ENCODE data around the gene CPLX4. TPM values are rescaled to one million over a fixed set of nuclear protein-coding genes. Genes with fewer than 3 reads are reported as not detected.

Gene CPLX4
- total and polyA plus RNA-seq, 2 of the 13 experiments (the other 11 are each of a cell fraction or from before 2014, with no cell fraction given) = not detected

DNA sequence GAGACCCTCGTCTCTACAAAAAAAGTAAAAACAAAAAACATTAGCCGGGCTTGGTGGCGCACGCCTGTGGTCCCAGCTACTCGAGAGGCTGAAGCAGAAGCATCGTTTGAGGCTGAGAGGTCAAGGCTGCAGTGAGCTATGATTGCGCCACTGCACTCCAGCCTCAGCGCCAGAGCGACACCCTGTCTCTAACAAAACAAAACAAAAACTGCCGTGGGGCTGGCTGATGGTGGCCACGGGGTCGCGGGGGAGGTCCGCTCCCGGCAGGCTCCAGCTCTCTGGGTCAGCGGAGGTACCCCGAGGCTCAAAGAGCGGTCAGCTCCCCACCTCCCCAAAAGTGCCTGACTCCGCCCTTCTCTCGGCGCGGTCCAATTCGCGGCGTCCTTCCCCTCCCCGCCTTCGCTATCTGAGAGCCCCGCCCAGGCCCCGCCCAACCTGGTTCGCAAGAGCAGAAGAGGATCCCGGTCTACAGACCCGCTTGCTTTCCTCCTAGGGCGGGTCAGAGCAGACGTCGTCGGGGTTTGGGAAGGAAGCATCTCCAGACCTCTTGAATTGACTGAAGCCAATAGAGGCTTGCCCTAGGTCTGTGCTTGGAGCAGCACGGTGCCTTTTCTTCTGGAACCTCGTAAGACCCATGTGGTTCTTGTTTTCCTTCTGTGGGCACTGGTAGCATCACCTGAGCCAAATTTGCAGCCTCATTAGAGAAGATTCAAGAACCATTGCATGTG, 53.0 kb downstream of the CPLX4 start:
- FAIRE-seq = no peak
- no peak overlapping the region for H3K27ac ChIP-seq (ENCODE audit: extremely low read length, insufficient read depth, low read length)
- POLR2A ChIA-PET = no interaction called here
- intact Hi-C loops (cut with micrococcal nuclease; ENCODE audit: unreplicated experiment) = no loop called here
- CTCF ChIA-PET (ENCODE audit: low intra/inter-chr PET ratio, low total read pairs) = no interaction called here
- no peak for ATAC-seq
- no peaks in the 10 kb centered on the region for H4K20me1 ChIP-seq (ENCODE audit: insufficient read depth, low read length)
- H3K36me3 ChIP-seq (replicated peaks in 1 of 2; ENCODE audit: control insufficient read depth in 1 of 2, insufficient read depth in 2 of 2, low read length in 2 of 2) = no peaks in the 10 kb centered on the region
- in situ Hi-C loops (cut with HindIII; ENCODE audit: extremely low pct_ligation_motif_present, low pct_unique_long_range_greater_than_20kb) = loop anchor here (10.0 kb wide), 1 partner anchor 181 kb away; no protein-coding TSS in a partner anchor
- TF ChIP-seq ZNF678 (CRISPR knock-in tag; IDR thresholded peaks at IDR 0.05) (no peak), ZSCAN21 (CRISPR knock-in tag; IDR thresholded peaks at IDR 0.05; ENCODE audit: borderline replicate concordance) (no peak), PAXIP1 (CRISPR knock-in tag; conservative IDR thresholded peaks at IDR 0.05) (no peak), ZNF564 (CRISPR knock-in tag; IDR thresholded peaks at IDR 0.05) (no peak), GPBP1L1 (CRISPR knock-in tag; IDR thresholded peaks at IDR 0.05) (no peak), CEBPB (IDR thresholded peaks at IDR 0.05; ENCODE audit: borderline replicate concordance, low read depth, low read length) (peak; percentile 9; the same call in 1 of the 2 replicates)
- TF ChIP-seq, protein P1, sequence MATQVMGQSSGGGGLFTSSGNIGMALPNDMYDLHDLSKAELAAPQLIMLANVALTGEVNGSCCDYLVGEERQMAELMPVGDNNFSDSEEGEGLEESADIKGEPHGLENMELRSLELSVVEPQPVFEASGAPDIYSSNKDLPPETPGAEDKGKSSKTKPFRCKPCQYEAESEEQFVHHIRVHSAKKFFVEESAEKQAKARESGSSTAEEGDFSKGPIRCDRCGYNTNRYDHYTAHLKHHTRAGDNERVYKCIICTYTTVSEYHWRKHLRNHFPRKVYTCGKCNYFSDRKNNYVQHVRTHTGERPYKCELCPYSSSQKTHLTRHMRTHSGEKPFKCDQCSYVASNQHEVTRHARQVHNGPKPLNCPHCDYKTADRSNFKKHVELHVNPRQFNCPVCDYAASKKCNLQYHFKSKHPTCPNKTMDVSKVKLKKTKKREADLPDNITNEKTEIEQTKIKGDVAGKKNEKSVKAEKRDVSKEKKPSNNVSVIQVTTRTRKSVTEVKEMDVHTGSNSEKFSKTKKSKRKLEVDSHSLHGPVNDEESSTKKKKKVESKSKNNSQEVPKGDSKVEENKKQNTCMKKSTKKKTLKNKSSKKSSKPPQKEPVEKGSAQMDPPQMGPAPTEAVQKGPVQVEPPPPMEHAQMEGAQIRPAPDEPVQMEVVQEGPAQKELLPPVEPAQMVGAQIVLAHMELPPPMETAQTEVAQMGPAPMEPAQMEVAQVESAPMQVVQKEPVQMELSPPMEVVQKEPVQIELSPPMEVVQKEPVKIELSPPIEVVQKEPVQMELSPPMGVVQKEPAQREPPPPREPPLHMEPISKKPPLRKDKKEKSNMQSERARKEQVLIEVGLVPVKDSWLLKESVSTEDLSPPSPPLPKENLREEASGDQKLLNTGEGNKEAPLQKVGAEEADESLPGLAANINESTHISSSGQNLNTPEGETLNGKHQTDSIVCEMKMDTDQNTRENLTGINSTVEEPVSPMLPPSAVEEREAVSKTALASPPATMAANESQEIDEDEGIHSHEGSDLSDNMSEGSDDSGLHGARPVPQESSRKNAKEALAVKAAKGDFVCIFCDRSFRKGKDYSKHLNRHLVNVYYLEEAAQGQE (IDR thresholded peaks at IDR 0.05; ENCODE audit: borderline replicate concordance in 1 of 2, low read depth in 1 of 2, low read length in 2 of 2) = no peak
- no peaks in the 10 kb centered on the region for H3K4me1 ChIP-seq (ENCODE audit: insufficient read depth, low read length)
- no peak overlapping the region for H2AFZ ChIP-seq (ENCODE audit: low read length)
- H3K9ac ChIP-seq (ENCODE audit: insufficient read depth, low read depth, low read length) = no peak overlapping the region
- WGBS (ENCODE audit: low lambda C conversion rate) = 42% methylated on average over 29 of the region's 38 CpGs
- H3K27me3 ChIP-seq (ENCODE audit: control insufficient read depth in 1 of 2, insufficient read depth in 2 of 2, low read length in 2 of 2) = peaks cover 8 to 60% of the 10 kb centered on the region in 2 experiments
- DNase-seq (ENCODE audit: low spot score) = no peak
- BruUV-seq (replicated peaks) = no TSS peak
- no peaks in the 10 kb centered on the region for H3K79me2 ChIP-seq (ENCODE audit: insufficient read depth, low read length)
- H3K9me3 ChIP-seq (ENCODE audit: low read length) = no peaks in the 10 kb centered on the region
- H3K4me2 ChIP-seq (ENCODE audit: low read depth, low read length) = no peak overlapping the region
- no peak overlapping the region for H3K4me3 ChIP-seq (replicated peaks in 1 of 3; ENCODE audit: insufficient read depth in 1 of 3, low read depth in 2 of 3, low read length in 3 of 3)
